WTC11 (cell line): ENCODE measurements around the gene POLR3A. TPM values are rescaled to one million over a fixed set of nuclear protein-coding genes. Genes with fewer than 3 reads are reported as not detected.
A peak's percentile ranks its signal among the peaks of the same experiment; 100 is the strongest.

Experiments used
- ATAC-seq: fragments of 200-7000 bp; cut with Tn5 transposase; 2 replicates; pipeline ENCODE4 v1.10.0; 2021; ENCODE audit warnings: mild to moderate bottlenecking, moderate library complexity
- CTCF ChIA-PET: fragments of 300-600 bp; sonication (Branson Sonifier 250); formaldehyde crosslinking; loops from one replicate; lab custom pipeline; 2021; ENCODE audit warnings: antibody characterized with exemption; lab: Charles Lee
- POLR2A ChIA-PET: fragments of 350-600 bp; sonication (Branson Sonifier 250); formaldehyde crosslinking; loops from one replicate; lab custom pipeline; 2021; ENCODE audit warnings: antibody characterized with exemption; lab: Charles Lee
- DNase-seq: peaks from one replicate; pipeline ENCODE4 v3.0.0; 2021; ENCODE audit warnings: low spot score
- H3K27ac Mint-ChIP-seq: 2 replicates; pipeline ENCODE4 v1.8.0; 2021; ENCODE audit warnings: mixed read lengths
- H3K27me3 Mint-ChIP-seq: 2 replicates; pipeline ENCODE4 v1.8.0; 2021; ENCODE audit warnings: low read depth, mild to moderate bottlenecking, moderate library complexity, mixed read lengths
- H3K36me3 Mint-ChIP-seq: 2 replicates; pipeline ENCODE4 v1.8.0; 2021; ENCODE audit warnings: mixed read lengths
- H3K4me1 Mint-ChIP-seq: 2 replicates; pipeline ENCODE4 v1.8.0; 2022; ENCODE audit warnings: mixed read lengths
- H3K4me3 Mint-ChIP-seq: 2 replicates; pipeline ENCODE4 v1.8.0; 2021; ENCODE audit warnings: mild to moderate bottlenecking, moderate library complexity, mixed read lengths
- H3K9me3 Mint-ChIP-seq: 2 replicates; pipeline ENCODE4 v1.8.0; 2021; ENCODE audit warnings: mixed read lengths
- ATF2 ChIP-seq: sonication (generic); formaldehyde crosslinking; IDR thresholded peaks from 2 replicates; pipeline ENCODE4 v1.8.1; 2022; ENCODE audit warnings: low read depth, missing genetic modification reagents, borderline replicate concordance
- EMX1 ChIP-seq: fragments of 250-450 bp; sonication (Bioruptor Pico); IDR thresholded peaks from 2 replicates; pipeline ENCODE4 v1.8.0; 2021; ENCODE audit warnings: mild to moderate bottlenecking
- HMGA2 ChIP-seq: fragments of 250-450 bp; sonication (Bioruptor Pico); IDR thresholded peaks from 2 replicates; pipeline ENCODE4 v1.4.0; 2021; ENCODE audit warnings: mild to moderate bottlenecking, moderate library complexity
- JAZF1 ChIP-seq: fragments of 250-450 bp; sonication (Bioruptor Pico); IDR thresholded peaks from 2 replicates; pipeline ENCODE4 v1.9.0; 2021; ENCODE audit warnings: moderate library complexity, mild to moderate bottlenecking, inconsistent platforms
- KAT7 ChIP-seq: sonication (generic); formaldehyde crosslinking; IDR thresholded peaks from 2 replicates; pipeline ENCODE4 v1.8.1; 2023; ENCODE audit warnings: missing genetic modification reagents, mild to moderate bottlenecking, borderline replicate concordance
- NR1H2 ChIP-seq: sonication (generic); formaldehyde crosslinking; IDR thresholded peaks from 2 replicates; pipeline ENCODE4 v1.9.0; 2021; ENCODE audit warnings: mild to moderate bottlenecking, moderate library complexity, missing genetic modification reagents
- PRRX2 ChIP-seq: fragments of 250-450 bp; sonication (Bioruptor Pico); IDR thresholded peaks from 2 replicates; pipeline ENCODE4 v1.8.0; 2021; ENCODE audit warnings: mild to moderate bottlenecking
- RELA ChIP-seq: sonication (generic); formaldehyde crosslinking; IDR thresholded peaks from 2 replicates; pipeline ENCODE4 v1.8.1; 2022; ENCODE audit warnings: missing genetic modification reagents, mild to moderate bottlenecking, borderline replicate concordance
- SOX15 ChIP-seq: fragments of 250-450 bp; sonication (Bioruptor Pico); IDR thresholded peaks from 2 replicates; pipeline ENCODE4 v1.9.0; 2021; ENCODE audit warnings: mild to moderate bottlenecking
- STAT6 ChIP-seq: sonication (generic); formaldehyde crosslinking; conservative IDR thresholded peaks from 2 replicates; pipeline ENCODE4 v1.8.1; 2023; ENCODE audit warnings: mild to moderate bottlenecking, low read depth, missing genetic modification reagents, moderate library complexity
- TEAD4 ChIP-seq: sonication (generic); formaldehyde crosslinking; IDR thresholded peaks from 2 replicates; pipeline ENCODE4 v1.8.0; 2022; ENCODE audit warnings: mild to moderate bottlenecking, missing genetic modification reagents
- ZMAT4 ChIP-seq: fragments of 250-450 bp; sonication (Bioruptor Pico); IDR thresholded peaks from 2 replicates; pipeline ENCODE4 v1.9.0; 2021; ENCODE audit warnings: mild to moderate bottlenecking
- ZNF232 ChIP-seq: sonication (generic); formaldehyde crosslinking; IDR thresholded peaks from 2 replicates; pipeline ENCODE4 v1.8.0; 2022; ENCODE audit warnings: mild to moderate bottlenecking, missing genetic modification reagents
- ZNF317 ChIP-seq: sonication (generic); formaldehyde crosslinking; IDR thresholded peaks from 2 replicates; pipeline ENCODE4 v1.8.1; 2023; ENCODE audit warnings: low read depth, mild to moderate bottlenecking, moderate library complexity, missing genetic modification reagents, borderline replicate concordance
- ZNF416 ChIP-seq: fragments of 250-450 bp; sonication (Bioruptor Pico); IDR thresholded peaks from 2 replicates; pipeline ENCODE4 v1.9.0; 2021; ENCODE audit warnings: mild to moderate bottlenecking, inconsistent platforms
- total RNA-seq: library from RNA; stranded (reverse); gene quantifications from 3 replicates; pipeline ENCODE4 v1.2.3, GENCODE V29; 2021
- TF ChIP-seq, protein P1 (sequence below): sonication (generic); formaldehyde crosslinking; IDR thresholded peaks from 2 replicates; pipeline ENCODE4 v1.8.0; 2022; ENCODE audit warnings: mild to moderate bottlenecking, missing genetic modification reagents
- TF ChIP-seq, protein P2 (sequence below): sonication (generic); formaldehyde crosslinking; IDR thresholded peaks from 2 replicates; pipeline ENCODE4 v1.8.0; 2022; ENCODE audit warnings: mild to moderate bottlenecking, missing genetic modification reagents
- TF ChIP-seq, protein P3 (sequence below): sonication (generic); formaldehyde crosslinking; IDR thresholded peaks from 2 replicates; pipeline ENCODE4 v1.8.1; 2023; ENCODE audit warnings: mild to moderate bottlenecking, missing genetic modification reagents, borderline replicate concordance
- TF ChIP-seq, protein P4 (sequence below): sonication (generic); formaldehyde crosslinking; IDR thresholded peaks from 2 replicates; pipeline ENCODE4 v1.8.1; 2023; ENCODE audit warnings: mild to moderate bottlenecking, missing genetic modification reagents, moderate library complexity
- TF ChIP-seq, protein P5 (sequence below): fragments of 250-450 bp; sonication (Bioruptor Pico); IDR thresholded peaks from 2 replicates; pipeline ENCODE4 v1.9.0; 2021; ENCODE audit warnings: mild to moderate bottlenecking, borderline replicate concordance

POLR3A gene
- total RNA-seq, 1 experiment from 2014 or later, result 32.2 TPM

GRCh38 chr10:78044699-78045098 is 15.4 kb upstream of the POLR3A start:
- peaks cover 57% of the 10 kb centered on the region for H3K4me1 Mint-ChIP-seq
- ATAC-seq, result no peak
- H3K9me3 Mint-ChIP-seq, result no peaks in the 10 kb centered on the region
- ChIA-PET POLR2A (no interaction called here), CTCF (interaction anchor here (1.9 to 4.1 kb wide), 2 partner anchors 8 to 119 kb away, joined by 6 to 39 read pairs; no protein-coding TSS in a partner anchor)
- peaks cover 35% of the 10 kb centered on the region for H3K36me3 Mint-ChIP-seq
- peak overlapping the region; percentile 64 for H3K27ac Mint-ChIP-seq
- TF ChIP-seq ZNF232 (CRISPR knock-in tag), result no peak
- TF ChIP-seq, protein P1, sequence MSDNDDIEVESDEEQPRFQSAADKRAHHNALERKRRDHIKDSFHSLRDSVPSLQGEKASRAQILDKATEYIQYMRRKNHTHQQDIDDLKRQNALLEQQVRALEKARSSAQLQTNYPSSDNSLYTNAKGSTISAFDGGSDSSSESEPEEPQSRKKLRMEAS (CRISPR knock-in tag), result no peak
- no peak for TF ChIP-seq ATF2 (CRISPR knock-in tag)
- TF ChIP-seq, protein P2, sequence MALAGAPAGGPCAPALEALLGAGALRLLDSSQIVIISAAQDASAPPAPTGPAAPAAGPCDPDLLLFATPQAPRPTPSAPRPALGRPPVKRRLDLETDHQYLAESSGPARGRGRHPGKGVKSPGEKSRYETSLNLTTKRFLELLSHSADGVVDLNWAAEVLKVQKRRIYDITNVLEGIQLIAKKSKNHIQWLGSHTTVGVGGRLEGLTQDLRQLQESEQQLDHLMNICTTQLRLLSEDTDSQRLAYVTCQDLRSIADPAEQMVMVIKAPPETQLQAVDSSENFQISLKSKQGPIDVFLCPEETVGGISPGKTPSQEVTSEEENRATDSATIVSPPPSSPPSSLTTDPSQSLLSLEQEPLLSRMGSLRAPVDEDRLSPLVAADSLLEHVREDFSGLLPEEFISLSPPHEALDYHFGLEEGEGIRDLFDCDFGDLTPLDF (CRISPR knock-in tag), result no peak
- TF ChIP-seq, protein P3, sequence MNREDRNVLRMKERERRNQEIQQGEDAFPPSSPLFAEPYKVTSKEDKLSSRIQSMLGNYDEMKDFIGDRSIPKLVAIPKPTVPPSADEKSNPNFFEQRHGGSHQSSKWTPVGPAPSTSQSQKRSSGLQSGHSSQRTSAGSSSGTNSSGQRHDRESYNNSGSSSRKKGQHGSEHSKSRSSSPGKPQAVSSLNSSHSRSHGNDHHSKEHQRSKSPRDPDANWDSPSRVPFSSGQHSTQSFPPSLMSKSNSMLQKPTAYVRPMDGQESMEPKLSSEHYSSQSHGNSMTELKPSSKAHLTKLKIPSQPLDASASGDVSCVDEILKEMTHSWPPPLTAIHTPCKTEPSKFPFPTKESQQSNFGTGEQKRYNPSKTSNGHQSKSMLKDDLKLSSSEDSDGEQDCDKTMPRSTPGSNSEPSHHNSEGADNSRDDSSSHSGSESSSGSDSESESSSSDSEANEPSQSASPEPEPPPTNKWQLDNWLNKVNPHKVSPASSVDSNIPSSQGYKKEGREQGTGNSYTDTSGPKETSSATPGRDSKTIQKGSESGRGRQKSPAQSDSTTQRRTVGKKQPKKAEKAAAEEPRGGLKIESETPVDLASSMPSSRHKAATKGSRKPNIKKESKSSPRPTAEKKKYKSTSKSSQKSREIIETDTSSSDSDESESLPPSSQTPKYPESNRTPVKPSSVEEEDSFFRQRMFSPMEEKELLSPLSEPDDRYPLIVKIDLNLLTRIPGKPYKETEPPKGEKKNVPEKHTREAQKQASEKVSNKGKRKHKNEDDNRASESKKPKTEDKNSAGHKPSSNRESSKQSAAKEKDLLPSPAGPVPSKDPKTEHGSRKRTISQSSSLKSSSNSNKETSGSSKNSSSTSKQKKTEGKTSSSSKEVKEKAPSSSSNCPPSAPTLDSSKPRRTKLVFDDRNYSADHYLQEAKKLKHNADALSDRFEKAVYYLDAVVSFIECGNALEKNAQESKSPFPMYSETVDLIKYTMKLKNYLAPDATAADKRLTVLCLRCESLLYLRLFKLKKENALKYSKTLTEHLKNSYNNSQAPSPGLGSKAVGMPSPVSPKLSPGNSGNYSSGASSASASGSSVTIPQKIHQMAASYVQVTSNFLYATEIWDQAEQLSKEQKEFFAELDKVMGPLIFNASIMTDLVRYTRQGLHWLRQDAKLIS (CRISPR knock-in tag), result no peak
- TF ChIP-seq JAZF1 (CRISPR knock-in tag), result no peak
- no peak for TF ChIP-seq RELA (CRISPR knock-in tag)
- TF ChIP-seq KAT7 (CRISPR knock-in tag), result no peak
- no peak for TF ChIP-seq STAT6
- TF ChIP-seq, protein P4, sequence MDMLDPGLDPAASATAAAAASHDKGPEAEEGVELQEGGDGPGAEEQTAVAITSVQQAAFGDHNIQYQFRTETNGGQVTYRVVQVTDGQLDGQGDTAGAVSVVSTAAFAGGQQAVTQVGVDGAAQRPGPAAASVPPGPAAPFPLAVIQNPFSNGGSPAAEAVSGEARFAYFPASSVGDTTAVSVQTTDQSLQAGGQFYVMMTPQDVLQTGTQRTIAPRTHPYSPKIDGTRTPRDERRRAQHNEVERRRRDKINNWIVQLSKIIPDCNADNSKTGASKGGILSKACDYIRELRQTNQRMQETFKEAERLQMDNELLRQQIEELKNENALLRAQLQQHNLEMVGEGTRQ (CRISPR knock-in tag), result no peak
- TF ChIP-seq PRRX2 (CRISPR knock-in tag), result no peak
- TF ChIP-seq EMX1 (CRISPR knock-in tag), result no peak
- TF ChIP-seq TEAD4 (CRISPR knock-in tag), result no peak
- TF ChIP-seq, all 79 proteins: peak for 0
- DNase-seq, result no peak
- H3K4me3 Mint-ChIP-seq, result no peak overlapping the region
- no peaks in the 10 kb centered on the region for H3K27me3 Mint-ChIP-seq

DNA sequence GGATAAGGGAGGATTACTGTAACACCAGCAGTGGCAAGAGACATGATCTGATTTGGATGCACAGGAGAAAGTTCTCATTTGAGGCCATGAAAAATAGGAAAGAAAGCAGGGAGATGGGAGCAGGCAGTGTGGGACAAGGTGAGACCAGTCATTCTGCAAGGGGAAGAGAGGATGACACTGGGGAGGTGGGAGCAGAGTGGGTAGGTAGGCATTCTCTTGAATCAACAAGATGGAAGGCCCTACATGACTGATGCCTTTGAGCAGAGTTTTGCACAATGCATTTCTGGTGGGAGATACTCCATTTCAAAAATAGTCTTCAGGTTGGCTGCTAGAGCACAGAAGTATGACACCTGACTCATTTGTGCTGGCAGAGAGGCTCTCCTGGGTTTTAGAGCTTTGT is 14.9 kb upstream of the POLR3A start:
- ATAC-seq, result no peak
- POLR2A ChIA-PET, result no interaction called here
- H3K4me3 Mint-ChIP-seq, result no peak overlapping the region
- TF ChIP-seq ZMAT4 (CRISPR knock-in tag), result peak; percentile 8; the same call in 1 of the 2 replicates
- no peak for TF ChIP-seq HMGA2 (CRISPR knock-in tag)
- peak; percentile 58; the same call in 1 of the 2 replicates for TF ChIP-seq ZNF416 (CRISPR knock-in tag)
- TF ChIP-seq, protein P5, sequence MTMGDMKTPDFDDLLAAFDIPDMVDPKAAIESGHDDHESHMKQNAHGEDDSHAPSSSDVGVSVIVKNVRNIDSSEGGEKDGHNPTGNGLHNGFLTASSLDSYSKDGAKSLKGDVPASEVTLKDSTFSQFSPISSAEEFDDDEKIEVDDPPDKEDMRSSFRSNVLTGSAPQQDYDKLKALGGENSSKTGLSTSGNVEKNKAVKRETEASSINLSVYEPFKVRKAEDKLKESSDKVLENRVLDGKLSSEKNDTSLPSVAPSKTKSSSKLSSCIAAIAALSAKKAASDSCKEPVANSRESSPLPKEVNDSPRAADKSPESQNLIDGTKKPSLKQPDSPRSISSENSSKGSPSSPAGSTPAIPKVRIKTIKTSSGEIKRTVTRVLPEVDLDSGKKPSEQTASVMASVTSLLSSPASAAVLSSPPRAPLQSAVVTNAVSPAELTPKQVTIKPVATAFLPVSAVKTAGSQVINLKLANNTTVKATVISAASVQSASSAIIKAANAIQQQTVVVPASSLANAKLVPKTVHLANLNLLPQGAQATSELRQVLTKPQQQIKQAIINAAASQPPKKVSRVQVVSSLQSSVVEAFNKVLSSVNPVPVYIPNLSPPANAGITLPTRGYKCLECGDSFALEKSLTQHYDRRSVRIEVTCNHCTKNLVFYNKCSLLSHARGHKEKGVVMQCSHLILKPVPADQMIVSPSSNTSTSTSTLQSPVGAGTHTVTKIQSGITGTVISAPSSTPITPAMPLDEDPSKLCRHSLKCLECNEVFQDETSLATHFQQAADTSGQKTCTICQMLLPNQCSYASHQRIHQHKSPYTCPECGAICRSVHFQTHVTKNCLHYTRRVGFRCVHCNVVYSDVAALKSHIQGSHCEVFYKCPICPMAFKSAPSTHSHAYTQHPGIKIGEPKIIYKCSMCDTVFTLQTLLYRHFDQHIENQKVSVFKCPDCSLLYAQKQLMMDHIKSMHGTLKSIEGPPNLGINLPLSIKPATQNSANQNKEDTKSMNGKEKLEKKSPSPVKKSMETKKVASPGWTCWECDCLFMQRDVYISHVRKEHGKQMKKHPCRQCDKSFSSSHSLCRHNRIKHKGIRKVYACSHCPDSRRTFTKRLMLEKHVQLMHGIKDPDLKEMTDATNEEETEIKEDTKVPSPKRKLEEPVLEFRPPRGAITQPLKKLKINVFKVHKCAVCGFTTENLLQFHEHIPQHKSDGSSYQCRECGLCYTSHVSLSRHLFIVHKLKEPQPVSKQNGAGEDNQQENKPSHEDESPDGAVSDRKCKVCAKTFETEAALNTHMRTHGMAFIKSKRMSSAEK, result peak; percentile 4; the same call in 1 of the 2 replicates
- TF ChIP-seq ZNF317 (CRISPR knock-in tag), result no peak
- TF ChIP-seq SOX15 (CRISPR knock-in tag), result no peak
- no peak for TF ChIP-seq NR1H2

More for the DNA sequence above, 14.9 kb upstream of the POLR3A start:
- H3K9me3 Mint-ChIP-seq, result no peaks in the 10 kb centered on the region
- no peak for DNase-seq
- H3K36me3 Mint-ChIP-seq, result peaks cover 40% of the 10 kb centered on the region
- CTCF ChIA-PET, result interaction anchor here (4.1 kb wide), 1 partner anchor 120 kb away, joined by 39 read pairs; no protein-coding TSS in a partner anchor
- no peaks in the 10 kb centered on the region for H3K27me3 Mint-ChIP-seq
- peak overlapping the region; percentile 64 for H3K27ac Mint-ChIP-seq
- H3K4me1 Mint-ChIP-seq, result peaks cover 62% of the 10 kb centered on the region
